GM12878 (cell line): Measurements from ENCODE around the gene DYNLL1. TPM values are rescaled to one million over a fixed set of nuclear protein-coding genes. Genes with fewer than 3 reads are reported as not detected.

Source experiments
- BCL3 ChIP-seq: IDR thresholded peaks from 2 replicates; pipeline ENCODE4 v1.6.1; 2011; ENCODE audit warnings: borderline replicate concordance, low read depth, mild to moderate bottlenecking, moderate library complexity, low read length; ENCODE audit not compliant: insufficient read depth, poor library complexity, severe bottlenecking
- BHLHE40 ChIP-seq, 2 experiments: fragments of 450-650 bp in 1 of 2; IDR thresholded peaks; 2 replicates each; pipeline ENCODE4 v1.6.1; 2011 to 2017; ENCODE audit warnings: low read depth in 2 of 2, borderline replicate concordance in 1 of 2, improper control_type of control experiment in 1 of 2, low read length in 1 of 2, mild to moderate bottlenecking in 1 of 2
- GATAD2B ChIP-seq: fragments of 450-650 bp; conservative IDR thresholded peaks from 2 replicates; pipeline ENCODE4 v1.6.1; 2017; ENCODE audit warnings: low read depth, mild to moderate bottlenecking, moderate library complexity
- IRF5 ChIP-seq: fragments of 450-650 bp; IDR thresholded peaks from 2 replicates; pipeline ENCODE4 v1.6.1; 2017; ENCODE audit warnings: borderline replicate concordance
- JUNB ChIP-seq: IDR thresholded peaks from 2 replicates; pipeline ENCODE4 v1.6.1; 2016; ENCODE audit warnings: antibody characterized with exemption, mild to moderate bottlenecking
- USF1 ChIP-seq: IDR thresholded peaks from 2 replicates; pipeline ENCODE4 v1.6.1; 2011; ENCODE audit warnings: borderline replicate concordance, low read depth, mild to moderate bottlenecking, moderate library complexity, mixed read lengths, low read length; ENCODE audit not compliant: insufficient read depth; ENCODE audit errors: extremely low read length
- ZBTB4 ChIP-seq: fragments of 450-650 bp; formaldehyde crosslinking; IDR thresholded peaks from 2 replicates; pipeline ENCODE4 v1.4.0; 2022; ENCODE audit warnings: mild to moderate bottlenecking, moderate library complexity
- ZNF207 ChIP-seq: fragments of 450-650 bp; IDR thresholded peaks from 2 replicates; pipeline ENCODE4 v1.6.1; 2014; ENCODE audit warnings: antibody characterized with exemption, mild to moderate bottlenecking, borderline replicate concordance
- ZNF687 ChIP-seq: fragments of 450-650 bp; IDR thresholded peaks from 2 replicates; pipeline ENCODE4 v1.6.1; 2017; ENCODE audit warnings: mild to moderate bottlenecking, moderate library complexity
- polyA plus RNA-seq, 11 experiments: library from polyadenylated mRNA; depleted of rRNA in 4 of 11; unstranded in 6 of 11; stranded (reverse) in 5 of 11; fragments of >200 nt; fragmentation: Nextera tagmentation in 4 of 11; fragmentation: Illumina TruSeq in 1 of 11; extraction: Ambion mirVana in 4 of 11; extraction: Trizol in 1 of 11; gene quantifications; 1 replicate in 1 of 11; 2 replicates in 10 of 11; pipeline versions ENCODE4 v1.2.1 to v1.2.3, GENCODE V29; 2011 to 2016; ENCODE audit warnings: inconsistent platforms in 2 of 11, missing spikeins in 2 of 11, low read depth in 1 of 11
- total RNA-seq, 4 experiments: library from RNA; depleted of rRNA in 3 of 4; stranded (reverse); fragments of >200 nt in 3 of 4; fragmentation: Illumina TruSeq in 1 of 4; extraction: Trizol in 1 of 4; gene quantifications; 2 replicates each; pipeline versions ENCODE4 v1.2.1 to v1.2.3, GENCODE V29; 2013 to 2021

The DYNLL1 gene
- total and polyA plus RNA-seq, 10 of the 15 experiments (the other 5 are each of a cell fraction or from before 2014, with no cell fraction given) = 239 to 796 (median 379) TPM

- TF ChIP-seq BCL3 = no peak
- no peak for TF ChIP-seq ZNF687
- no peak for TF ChIP-seq JUNB
- TF ChIP-seq ZBTB4 (CRISPR knock-in tag) = no peak
- TF ChIP-seq IRF5 = no peak
- no peak for TF ChIP-seq USF1
- no peak for TF ChIP-seq ZNF207
- no peak for TF ChIP-seq BHLHE40 (IDR thresholded peaks at IDR 0.05; ENCODE audit: borderline replicate concordance in 1 of 2, low read depth in 2 of 2, low read length in 1 of 2)
- TF ChIP-seq GATAD2B = no peak
Measured at GRCh38 chr12:120542166-120542565, 46.3 kb downstream of the DYNLL1 start (continued).
